ENCODE measurements around the gene COL8A1.

The COL8A1 gene

GRCh38 chr3:99696497-99696896 is 58.1 kb downstream of the COL8A1 start:
- H3K9me3 Mint-ChIP-seq, result peaks cover 1% of the 10 kb centered on the region
- no peak overlapping the region for H3K4me3 Mint-ChIP-seq
- DNase-seq (ENCODE audit: low spot score in 2 of 2) (no peak), ATAC-seq (ENCODE audit: low read depth) (no peak)
- H3K27me3 Mint-ChIP-seq, result peaks cover 3% of the 10 kb centered on the region
- no peaks in the 10 kb centered on the region for H3K36me3 Mint-ChIP-seq
- no peaks in the 10 kb centered on the region for H3K4me1 Mint-ChIP-seq
- H3K27ac Mint-ChIP-seq, result no peak overlapping the region

GRCh38 chr3:99697250-99697649 is 58.9 kb downstream of the COL8A1 start:
- Mint-ChIP-seq H3K9me3 (peaks cover 1% of the 10 kb centered on the region), H3K27me3 (peaks cover 1% of the 10 kb centered on the region), H3K36me3 (no peaks in the 10 kb centered on the region), H3K4me3 (no peak overlapping the region), H3K27ac (no peak overlapping the region), H3K4me1 (no peaks in the 10 kb centered on the region)
- no peak for ATAC-seq (ENCODE audit: low read depth)
- no peak for DNase-seq (ENCODE audit: low spot score in 2 of 2)

- no peak overlapping the region for H3K4me3 Mint-ChIP-seq
- no peaks in the 10 kb centered on the region for H3K4me1 Mint-ChIP-seq
- H3K36me3 Mint-ChIP-seq, result no peaks in the 10 kb centered on the region
- ATAC-seq (ENCODE audit: low read depth) (no peak), DNase-seq (ENCODE audit: low spot score in 2 of 2) (no peak)
- H3K27ac Mint-ChIP-seq, result no peak overlapping the region
- H3K27me3 Mint-ChIP-seq, result peaks cover 1% of the 10 kb centered on the region
- H3K9me3 Mint-ChIP-seq, result peaks cover 1% of the 10 kb centered on the region
Observed at GRCh38 chr3:99698932-99699331, 60.5 kb downstream of the COL8A1 start.

- Mint-ChIP-seq H3K27ac (no peak overlapping the region), H3K27me3 (peaks cover 1% of the 10 kb centered on the region), H3K4me1 (no peaks in the 10 kb centered on the region), H3K4me3 (no peak overlapping the region), H3K9me3 (peaks cover 1% of the 10 kb centered on the region), H3K36me3 (no peaks in the 10 kb centered on the region)
- no peak for DNase-seq (ENCODE audit: low spot score in 2 of 2)
- ATAC-seq (ENCODE audit: low read depth), result no peak
Observed at GRCh38 chr3:99699841-99700240, 61.4 kb downstream of the COL8A1 start.

GRCh38 chr3:99700631-99701268 is 62.4 kb downstream of the COL8A1 start:
- ATAC-seq (ENCODE audit: low read depth), result no peak

GRCh38 chr3:99702953-99703943 is 64.9 kb downstream of the COL8A1 start:
- no peak overlapping the region for H3K4me3 Mint-ChIP-seq
- no peak overlapping the region for H3K27ac Mint-ChIP-seq
- H3K4me1 Mint-ChIP-seq, result no peaks in the 10 kb centered on the region
- H3K9me3 Mint-ChIP-seq, result no peaks in the 10 kb centered on the region
- DNase-seq (ENCODE audit: low spot score in 2 of 2) (no peak), ATAC-seq (ENCODE audit: low read depth) (no peak)
- no peaks in the 10 kb centered on the region for H3K36me3 Mint-ChIP-seq
- H3K27me3 Mint-ChIP-seq, result peaks cover 1% of the 10 kb centered on the region

More at GRCh38 chr3:99700631-99701268, 62.4 kb downstream of the COL8A1 start:
- Mint-ChIP-seq H3K4me1 (no peaks in the 10 kb centered on the region), H3K4me3 (no peak overlapping the region), H3K9me3 (peaks cover 1% of the 10 kb centered on the region), H3K27ac (no peak overlapping the region), H3K27me3 (peaks cover 1% of the 10 kb centered on the region), H3K36me3 (no peaks in the 10 kb centered on the region)
- no peak for DNase-seq (ENCODE audit: low spot score in 2 of 2)

GRCh38 chr3:99704417-99704816 is 66.0 kb downstream of the COL8A1 start:
- no peaks in the 10 kb centered on the region for H3K4me1 Mint-ChIP-seq
- no peak overlapping the region for H3K27ac Mint-ChIP-seq
- no peak overlapping the region for H3K4me3 Mint-ChIP-seq
- no peaks in the 10 kb centered on the region for H3K9me3 Mint-ChIP-seq
- peaks cover 1% of the 10 kb centered on the region for H3K27me3 Mint-ChIP-seq
- DNase-seq (ENCODE audit: low spot score in 2 of 2), result no peak
- no peaks in the 10 kb centered on the region for H3K36me3 Mint-ChIP-seq
- no peak for ATAC-seq (ENCODE audit: low read depth)

- Mint-ChIP-seq H3K27ac (no peak overlapping the region), H3K36me3 (no peaks in the 10 kb centered on the region), H3K9me3 (no peaks in the 10 kb centered on the region), H3K4me3 (no peak overlapping the region), H3K27me3 (no peaks in the 10 kb centered on the region), H3K4me1 (no peaks in the 10 kb centered on the region)
- no peak for DNase-seq (ENCODE audit: low spot score in 2 of 2)
- no peak for ATAC-seq (ENCODE audit: low read depth)
Observed at GRCh38 chr3:99706410-99706809, 68.0 kb downstream of the COL8A1 start.

- H3K9me3 Mint-ChIP-seq, result no peaks in the 10 kb centered on the region
- no peaks in the 10 kb centered on the region for H3K36me3 Mint-ChIP-seq
- no peaks in the 10 kb centered on the region for H3K4me1 Mint-ChIP-seq
- no peak for DNase-seq (ENCODE audit: low spot score in 2 of 2)
- no peak for ATAC-seq (ENCODE audit: low read depth)
- H3K4me3 Mint-ChIP-seq, result no peak overlapping the region
- no peak overlapping the region for H3K27ac Mint-ChIP-seq
- H3K27me3 Mint-ChIP-seq, result no peaks in the 10 kb centered on the region
Observed at GRCh38 chr3:99708207-99708745, 69.9 kb downstream of the COL8A1 start.

- H3K4me1 Mint-ChIP-seq, result no peaks in the 10 kb centered on the region
- ATAC-seq (ENCODE audit: low read depth) (no peak), DNase-seq (ENCODE audit: low spot score in 2 of 2) (no peak)
- no peak overlapping the region for H3K4me3 Mint-ChIP-seq
- H3K36me3 Mint-ChIP-seq, result no peaks in the 10 kb centered on the region
- H3K9me3 Mint-ChIP-seq, result no peaks in the 10 kb centered on the region
- H3K27me3 Mint-ChIP-seq, result peaks cover 2% of the 10 kb centered on the region
- H3K27ac Mint-ChIP-seq, result no peak overlapping the region
Observed at GRCh38 chr3:99709686-99710085, 71.3 kb downstream of the COL8A1 start.

GRCh38 chr3:99710094-99710493 is 71.7 kb downstream of the COL8A1 start:
- ATAC-seq (ENCODE audit: low read depth) (no peak), DNase-seq (ENCODE audit: low spot score in 2 of 2) (no peak)
- H3K27ac Mint-ChIP-seq, result no peak overlapping the region
- H3K36me3 Mint-ChIP-seq, result no peaks in the 10 kb centered on the region
- H3K4me3 Mint-ChIP-seq, result no peak overlapping the region
- H3K9me3 Mint-ChIP-seq, result no peaks in the 10 kb centered on the region
- H3K27me3 Mint-ChIP-seq, result peaks cover 4% of the 10 kb centered on the region
- no peaks in the 10 kb centered on the region for H3K4me1 Mint-ChIP-seq

- no peak overlapping the region for H3K27ac Mint-ChIP-seq
- peaks cover 5% of the 10 kb centered on the region for H3K27me3 Mint-ChIP-seq
- no peaks in the 10 kb centered on the region for H3K9me3 Mint-ChIP-seq
- H3K4me1 Mint-ChIP-seq, result no peaks in the 10 kb centered on the region
- ATAC-seq (ENCODE audit: low read depth) (no peak), DNase-seq (ENCODE audit: low spot score in 2 of 2) (no peak)
- H3K36me3 Mint-ChIP-seq, result no peaks in the 10 kb centered on the region
- no peak overlapping the region for H3K4me3 Mint-ChIP-seq
Observed at GRCh38 chr3:99711351-99711750, 73.0 kb downstream of the COL8A1 start.

GRCh38 chr3:99712291-99712954 is 74.0 kb downstream of the COL8A1 start:
- DNase-seq (ENCODE audit: low spot score in 2 of 2) (no peak), ATAC-seq (ENCODE audit: low read depth) (no peak)
- H3K9me3 Mint-ChIP-seq, result no peaks in the 10 kb centered on the region
- no peaks in the 10 kb centered on the region for H3K36me3 Mint-ChIP-seq
- peaks cover 5% of the 10 kb centered on the region for H3K27me3 Mint-ChIP-seq
- no peak overlapping the region for H3K4me3 Mint-ChIP-seq
- no peaks in the 10 kb centered on the region for H3K4me1 Mint-ChIP-seq
- no peak overlapping the region for H3K27ac Mint-ChIP-seq

- H3K9me3 Mint-ChIP-seq, result no peaks in the 10 kb centered on the region
- H3K27ac Mint-ChIP-seq, result no peak overlapping the region
- H3K4me1 Mint-ChIP-seq, result no peaks in the 10 kb centered on the region
- DNase-seq (ENCODE audit: low spot score in 2 of 2) (no peak), ATAC-seq (ENCODE audit: low read depth) (no peak)
- no peak overlapping the region for H3K4me3 Mint-ChIP-seq
- H3K36me3 Mint-ChIP-seq, result no peaks in the 10 kb centered on the region
- peaks cover 7% of the 10 kb centered on the region for H3K27me3 Mint-ChIP-seq
Observed at GRCh38 chr3:99713440-99713839, 75.0 kb downstream of the COL8A1 start.

Data from memory B cell (primary cell).